SK-MEL-5 (cell line): Measurements from ENCODE around the gene WDR64. TPM values are rescaled to one million over a fixed set of nuclear protein-coding genes. Genes with fewer than 3 reads are reported as not detected.
"Not testable (repeated sequence)": the region's sequence is repeated elsewhere in the genome, so short reads cannot be mapped to it uniquely, and the experiment has no call there.

Experiments
- DNase-seq: peaks from one replicate; pipeline ENCODE4 v3.0.0-alpha.2; 2016; ENCODE audit warnings: low read depth, low spot score
- in situ Hi-C: cut with HindIII; loops from 2 replicates; pipeline ENCODE4 v1.10.0; 2016; ENCODE audit warnings: low sequenced_read_pairs, high pct_unique_total_duplicates, low pct_unique_long_range_greater_than_20kb
- total RNA-seq: library from RNA; depleted of rRNA; stranded (reverse); fragments of >200 nt; shearing (Covaris generic); gene quantifications from 2 replicates; pipeline ENCODE4 v1.2.3, GENCODE V29; 2014

Gene WDR64
- total RNA-seq, 1 experiment from 2014 or later: not detected

GRCh38 chr1:241679961-241680360 is 27.9 kb downstream of the WDR64 start:
- DNase-seq: no peak
- in situ Hi-C loops: no loop called here

- in situ Hi-C loops, DNase-seq: not testable (repeated sequence)
Observed at GRCh38 chr1:241681861-241682448, 29.9 kb downstream of the WDR64 start.

GRCh38 chr1:241682921-241683320 is 30.8 kb downstream of the WDR64 start:
- DNase-seq: no peak
- in situ Hi-C loops: no loop called here

DNA sequence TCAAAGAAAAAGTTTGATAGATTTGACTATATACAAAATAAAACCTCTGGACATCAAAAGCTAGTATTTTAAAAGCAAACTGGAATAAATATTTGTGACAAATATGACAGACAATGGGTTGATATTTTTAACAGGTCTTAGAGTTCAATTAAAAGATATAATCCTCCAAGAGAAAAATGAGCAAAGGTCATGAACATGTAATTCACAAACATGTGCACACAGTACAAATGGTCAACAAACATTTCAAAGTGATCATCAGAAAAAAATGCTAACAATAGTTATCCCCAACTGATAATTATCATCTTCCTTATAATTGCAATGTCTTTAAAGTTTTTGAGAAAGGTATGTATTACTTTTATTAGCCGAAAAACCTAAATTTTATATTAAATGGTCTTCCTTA is 32.0 kb downstream of the WDR64 start:
- in situ Hi-C loops: no loop called here
- no peak for DNase-seq

GRCh38 chr1:241688940-241689368 is 36.9 kb downstream of the WDR64 start:
- in situ Hi-C loops: no loop called here
- DNase-seq: no peak

GRCh38 chr1:241695246-241696171 is 43.4 kb downstream of the WDR64 start:
- in situ Hi-C loops: no loop called here
- DNase-seq: no peak

DNA sequence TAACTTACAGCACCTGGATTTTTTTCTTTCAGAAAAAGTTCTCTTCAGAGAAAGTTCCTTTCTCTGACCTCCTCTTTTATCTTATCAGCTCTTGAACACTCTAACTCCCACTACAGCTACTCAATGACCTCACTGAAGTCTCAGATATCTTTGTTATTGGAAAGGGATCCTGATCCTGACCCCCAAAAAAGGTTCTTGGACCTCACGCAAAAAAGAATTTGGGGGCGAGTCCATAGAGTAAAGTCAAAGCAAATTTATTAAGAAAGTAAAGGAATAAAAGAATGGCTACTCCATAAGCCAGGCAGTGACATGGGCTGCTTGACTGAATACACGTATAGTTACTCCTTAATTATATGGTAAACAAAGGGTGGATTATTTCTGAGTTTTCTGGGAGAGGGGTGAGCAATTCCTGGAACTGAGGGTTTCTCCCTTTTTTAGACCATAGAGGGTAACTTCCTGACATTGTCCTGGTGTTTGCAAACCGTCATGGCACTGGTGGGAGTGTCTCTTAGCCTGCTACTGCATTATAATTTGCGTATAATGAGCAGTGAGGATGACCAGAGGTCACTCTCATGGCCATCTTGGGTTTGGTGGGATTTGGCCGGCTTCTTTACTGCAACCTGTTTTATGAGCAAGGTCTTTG is 44.2 kb downstream of the WDR64 start:
- in situ Hi-C loops: no loop called here
- DNase-seq: no peak

DNA sequence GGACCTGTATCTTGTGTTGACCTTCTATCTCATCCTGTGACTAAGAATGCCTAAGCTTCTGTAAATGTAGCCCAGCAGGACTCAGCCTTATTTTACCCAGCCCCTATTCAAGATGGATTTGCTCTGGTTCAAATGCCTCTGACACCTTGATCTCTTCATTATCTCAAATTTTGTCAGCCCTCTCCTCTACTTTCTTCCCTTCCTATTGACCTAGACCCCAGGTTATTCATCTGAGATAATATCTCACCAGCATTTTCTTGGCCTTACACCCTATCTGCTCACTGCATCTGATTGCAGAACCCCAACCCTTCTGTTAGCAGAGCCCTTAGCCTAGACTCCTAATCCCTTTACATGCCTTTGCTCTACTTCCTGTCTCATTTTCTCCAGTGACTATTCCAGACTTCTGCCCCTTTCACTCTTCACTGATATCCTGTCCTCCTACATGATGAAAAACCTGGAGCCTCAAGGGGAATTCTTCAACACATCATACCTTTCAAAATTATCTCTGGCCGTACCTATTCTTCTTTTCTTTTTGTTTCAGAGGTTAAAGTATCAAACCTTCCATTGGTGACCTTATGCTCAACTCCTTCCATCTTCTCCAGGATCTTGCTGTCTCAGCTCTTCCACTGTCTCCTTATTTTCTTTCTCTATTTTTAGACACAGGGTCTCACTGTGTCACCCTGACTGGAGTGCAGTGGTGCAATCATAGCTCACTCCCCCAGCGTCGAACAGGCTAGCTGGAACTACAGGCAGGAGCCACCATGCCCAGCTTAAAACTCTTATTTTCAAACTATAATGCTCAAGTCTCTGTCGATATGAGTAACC is 44.9 kb downstream of the WDR64 start:
- in situ Hi-C loops: no loop called here
- no peak for DNase-seq

DNA sequence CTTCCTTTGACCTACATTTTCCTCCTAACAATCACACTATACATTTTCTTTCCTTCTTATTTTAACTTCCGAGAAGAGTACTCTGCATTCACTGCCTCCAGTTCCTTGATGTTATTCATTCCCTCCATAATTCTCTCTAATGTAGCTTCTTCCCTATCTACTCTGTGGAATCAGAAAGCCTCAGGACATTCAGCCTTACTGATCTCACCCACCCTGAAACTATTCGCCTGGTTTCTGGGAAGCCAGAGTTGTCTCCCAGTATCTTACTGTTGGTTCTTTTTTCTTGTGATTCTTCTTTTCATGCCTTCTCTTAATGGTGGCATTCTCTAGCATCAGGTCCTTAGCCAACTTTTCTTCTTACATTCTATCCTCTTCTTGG is 45.5 kb downstream of the WDR64 start:
- in situ Hi-C loops: no loop called here
- DNase-seq: no peak

DNA sequence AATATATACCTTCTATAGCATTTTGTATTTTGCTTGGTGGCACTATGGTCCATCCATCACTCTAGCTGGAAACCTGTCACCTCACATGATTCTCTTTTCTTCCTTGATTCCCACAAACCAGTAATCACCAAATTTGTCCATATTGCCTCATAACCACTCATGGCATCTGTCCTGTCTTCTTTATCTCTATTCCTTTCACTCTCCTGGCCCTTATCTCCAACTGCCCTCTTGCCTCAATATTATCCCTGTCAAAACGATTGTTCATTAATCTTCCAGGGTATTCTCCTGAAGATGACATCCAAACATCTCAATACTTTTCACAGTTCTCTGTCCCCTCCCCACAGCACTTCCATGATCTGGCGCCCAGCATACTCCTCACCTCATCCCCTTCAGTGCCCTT is 46.1 kb downstream of the WDR64 start:
- no peak for DNase-seq
- in situ Hi-C loops: no loop called here

DNA sequence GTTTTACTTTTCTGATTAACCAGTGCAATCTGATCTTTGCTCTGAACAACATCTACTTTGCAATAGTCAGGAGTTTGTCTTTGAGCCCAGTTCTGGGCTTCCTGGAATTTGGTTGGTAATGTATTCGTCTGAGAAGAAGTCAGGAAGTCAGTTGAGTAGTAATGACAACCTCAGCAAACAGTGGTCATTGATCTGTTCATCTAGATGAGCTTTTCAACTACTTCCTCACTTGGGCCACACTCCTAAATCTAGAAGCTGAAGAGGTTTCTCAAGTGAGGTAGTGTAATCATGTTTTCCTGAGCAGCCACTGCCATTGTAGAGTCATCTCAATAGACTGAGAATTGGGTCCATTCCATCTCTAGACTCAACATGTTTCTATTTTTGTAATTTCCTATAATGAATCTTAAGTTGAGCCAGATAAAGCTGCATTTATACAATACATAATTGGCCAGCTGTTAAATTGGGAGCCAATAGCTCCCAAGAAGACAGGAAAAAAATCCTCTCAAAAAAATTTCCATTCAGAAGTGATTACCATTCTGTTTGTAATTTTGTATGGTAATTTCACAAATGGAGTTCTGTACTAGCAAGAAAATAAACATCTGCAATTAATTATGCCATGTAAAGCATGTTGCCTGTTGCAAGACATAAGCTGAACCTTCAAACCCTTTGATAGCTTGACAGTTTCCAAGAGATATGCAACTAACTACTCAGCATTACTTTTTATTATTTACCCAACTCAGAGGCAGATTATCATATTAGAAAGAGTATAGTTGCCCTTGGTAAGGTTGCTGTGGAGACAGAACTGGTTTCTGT is 49.6 kb downstream of the WDR64 start:
- DNase-seq: no peak
- in situ Hi-C loops: no loop called here

GRCh38 chr1:241702442-241703373 is 50.6 kb downstream of the WDR64 start:
- in situ Hi-C loops: no loop called here
- no peak for DNase-seq

DNA sequence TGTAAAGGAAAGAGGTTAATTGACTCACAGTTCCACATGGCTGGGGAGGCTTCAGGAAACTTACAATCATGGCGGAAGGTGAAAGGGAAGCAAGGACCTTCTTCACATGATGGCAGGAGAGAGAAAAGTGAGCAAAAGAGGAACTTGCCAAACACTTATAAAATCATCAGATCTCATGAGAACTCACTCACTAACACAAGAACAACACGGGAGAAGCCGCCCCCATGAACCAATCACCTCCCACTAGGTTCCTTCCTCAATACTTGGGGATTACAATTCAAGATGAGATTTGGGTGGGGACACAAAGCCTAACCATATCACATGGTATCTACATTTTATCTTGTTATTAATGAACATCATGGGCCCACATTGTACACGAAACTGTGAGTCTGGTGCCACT is 51.7 kb downstream of the WDR64 start:
- DNase-seq, in situ Hi-C loops: not testable (repeated sequence)

GRCh38 chr1:241706257-241706656 is 54.2 kb downstream of the WDR64 start:
- DNase-seq: no peak

DNA sequence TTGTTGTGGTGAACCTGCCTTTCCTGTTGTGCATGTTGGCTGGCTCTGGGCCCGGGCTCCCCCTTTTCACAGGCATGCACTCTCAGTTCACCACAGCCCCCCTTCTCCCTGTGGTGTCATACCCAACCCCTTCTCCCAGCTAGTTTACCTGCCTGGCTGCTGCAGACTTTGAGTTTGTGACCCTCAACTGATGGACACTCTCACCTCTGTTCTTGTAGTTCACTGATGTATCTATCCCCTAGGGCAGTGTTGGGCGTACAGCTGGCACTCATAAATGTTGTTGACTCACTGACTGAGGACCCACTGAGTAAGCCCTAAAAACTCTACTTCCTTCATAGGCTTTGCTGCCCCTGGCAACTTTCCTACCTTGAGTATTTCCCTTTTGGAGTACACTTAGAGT is 54.9 kb downstream of the WDR64 start:
- no peak for DNase-seq
- in situ Hi-C loops: no loop called here

More at GRCh38 chr1:241706257-241706656, 54.2 kb downstream of the WDR64 start:
- in situ Hi-C loops: no loop called here

- in situ Hi-C loops: no loop called here
- DNase-seq: no peak
Observed at GRCh38 chr1:241707442-241707841, 55.4 kb downstream of the WDR64 start.
